ENCODE results near the gene RPS6KA2.
A peak's percentile ranks its signal among the peaks of the same experiment; 100 is the strongest.

Gene RPS6KA2

GRCh38 chr6:166526937-166527336, 100.1 kb downstream of the RPS6KA2 start:
- Mint-ChIP-seq H3K27me3 (no peaks in the 10 kb centered on the region), H3K9me3 (no peaks in the 10 kb centered on the region), H3K27ac (no peak overlapping the region), H3K36me3 (ENCODE audit: low read depth) (peaks cover 5% of the 10 kb centered on the region), H3K4me1 (ENCODE audit: low read depth) (no peaks in the 10 kb centered on the region), H3K4me3 (no peak overlapping the region)

DNA sequence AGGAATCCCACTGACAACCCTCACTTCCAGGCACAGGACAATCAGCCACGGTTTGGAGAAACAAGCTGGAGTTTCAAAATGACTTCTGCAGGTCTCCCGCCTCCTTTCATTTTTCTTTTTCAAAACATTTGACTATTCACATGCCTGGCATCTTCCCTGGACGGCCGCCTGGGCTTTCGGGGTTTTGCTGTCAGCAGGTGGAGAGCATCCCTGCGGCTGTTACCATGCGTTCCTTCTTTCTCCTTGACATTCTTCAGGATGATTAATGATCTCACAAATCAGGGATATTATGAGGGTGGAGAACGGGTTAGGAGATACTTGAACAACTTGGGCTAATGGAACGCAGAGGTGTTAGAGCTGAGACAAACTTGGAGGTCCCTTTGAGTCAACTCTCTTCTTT, 101.5 kb downstream of the RPS6KA2 start:
- no peaks in the 10 kb centered on the region for H3K4me1 Mint-ChIP-seq (ENCODE audit: low read depth)
- peaks cover 11% of the 10 kb centered on the region for H3K36me3 Mint-ChIP-seq (ENCODE audit: low read depth)
- no peak overlapping the region for H3K4me3 Mint-ChIP-seq
- H3K27me3 Mint-ChIP-seq = no peaks in the 10 kb centered on the region
- H3K9me3 Mint-ChIP-seq = no peaks in the 10 kb centered on the region
- H3K27ac Mint-ChIP-seq = no peak overlapping the region

DNA sequence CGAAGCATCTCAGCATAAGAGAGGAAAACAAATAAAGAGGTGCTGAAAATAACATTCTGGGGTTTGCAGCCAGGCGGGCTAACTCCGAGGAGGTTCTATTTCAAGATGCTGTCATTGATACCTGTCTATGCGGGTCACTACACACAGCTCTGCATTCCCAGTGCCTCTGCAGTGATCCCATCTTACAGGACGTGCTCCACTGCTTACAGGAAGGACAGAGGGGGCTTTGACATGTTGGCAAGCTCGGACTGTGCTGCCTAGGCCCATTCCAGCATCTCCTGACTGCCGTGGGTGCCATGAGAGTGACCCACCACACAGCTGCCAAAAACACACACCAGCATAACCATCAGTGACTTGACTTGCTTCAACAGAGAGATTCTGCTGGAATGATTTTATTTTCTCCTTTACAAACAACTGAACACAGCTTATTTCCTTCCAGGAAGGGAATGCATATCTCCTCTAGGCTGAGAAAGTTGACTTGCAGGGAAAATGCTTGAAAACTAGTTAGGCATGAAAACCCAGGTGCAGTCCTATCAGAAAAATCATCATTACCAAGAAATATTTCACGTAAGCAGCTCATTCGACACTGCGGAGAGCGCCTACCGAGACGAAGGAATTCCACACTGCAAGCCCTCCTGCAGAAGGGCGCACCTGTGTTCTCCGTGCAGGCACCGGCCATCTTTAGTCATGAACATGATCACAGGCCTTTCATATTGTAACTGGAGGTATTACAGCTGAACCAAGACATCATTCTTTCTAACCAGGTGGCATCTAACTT, 103.1 kb downstream of the RPS6KA2 start:
- Mint-ChIP-seq H3K4me1 (ENCODE audit: low read depth) (no peaks in the 10 kb centered on the region), H3K27ac (no peak overlapping the region), H3K9me3 (no peaks in the 10 kb centered on the region), H3K36me3 (ENCODE audit: low read depth) (peaks cover 6% of the 10 kb centered on the region), H3K4me3 (no peak overlapping the region), H3K27me3 (no peaks in the 10 kb centered on the region)

DNA sequence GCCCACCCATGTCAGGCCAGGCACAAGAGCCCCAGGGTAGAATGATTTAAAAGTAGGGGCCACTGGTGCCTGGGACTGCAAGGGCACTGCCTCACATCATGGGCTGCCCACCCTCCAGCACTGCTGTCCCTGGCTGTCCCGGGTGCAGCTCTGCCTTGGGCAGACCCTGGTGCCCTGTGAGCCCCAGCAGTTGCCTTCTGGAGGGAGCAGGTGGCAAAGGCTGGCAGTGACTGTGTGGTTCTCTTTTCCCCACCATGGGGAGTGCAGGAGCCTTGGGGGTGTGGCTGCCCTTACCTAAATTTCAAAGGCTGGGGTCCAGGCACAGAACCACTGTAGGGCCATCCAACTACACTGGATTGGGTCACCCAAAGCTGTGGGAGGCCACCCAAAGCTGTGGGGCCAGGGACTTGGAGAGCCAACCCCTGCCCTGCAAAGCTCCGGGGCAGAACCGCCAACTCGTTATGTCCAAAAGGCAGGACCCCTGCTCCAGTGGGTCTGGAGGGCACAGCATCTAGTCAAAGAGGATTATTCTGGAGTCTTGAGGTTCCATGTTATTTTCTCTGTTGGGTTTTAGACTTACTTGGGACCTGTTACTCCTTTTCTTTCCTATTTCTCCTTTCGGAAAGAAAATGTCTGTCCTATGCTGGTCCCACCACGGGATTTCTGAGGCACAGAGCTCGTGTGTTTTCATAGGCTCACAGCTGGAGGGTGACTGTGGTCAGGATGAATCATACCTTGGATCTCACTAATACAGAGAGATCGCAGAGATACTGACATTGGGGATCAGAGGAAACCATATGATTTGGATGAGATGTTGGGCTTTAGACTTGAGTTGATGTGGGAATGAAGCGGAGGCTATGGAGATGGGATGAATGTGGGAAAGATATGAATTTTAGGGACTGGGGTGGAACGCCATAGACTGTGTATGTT, 105.9 kb downstream of the RPS6KA2 start:
- Mint-ChIP-seq H3K4me1 (ENCODE audit: low read depth) (peaks cover 1% of the 10 kb centered on the region), H3K36me3 (ENCODE audit: low read depth) (peaks cover 6% of the 10 kb centered on the region), H3K27me3 (no peaks in the 10 kb centered on the region), H3K27ac (no peak overlapping the region), H3K9me3 (no peaks in the 10 kb centered on the region), H3K4me3 (no peak overlapping the region)

GRCh38 chr6:166516251-166516884, 110.7 kb downstream of the RPS6KA2 start:
- Mint-ChIP-seq H3K36me3 (ENCODE audit: low read depth) (peaks cover under 1% of the 10 kb centered on the region), H3K27ac (no peak overlapping the region), H3K9me3 (no peaks in the 10 kb centered on the region), H3K27me3 (no peaks in the 10 kb centered on the region), H3K4me1 (ENCODE audit: low read depth) (peaks cover 24% of the 10 kb centered on the region), H3K4me3 (no peak overlapping the region)

DNA sequence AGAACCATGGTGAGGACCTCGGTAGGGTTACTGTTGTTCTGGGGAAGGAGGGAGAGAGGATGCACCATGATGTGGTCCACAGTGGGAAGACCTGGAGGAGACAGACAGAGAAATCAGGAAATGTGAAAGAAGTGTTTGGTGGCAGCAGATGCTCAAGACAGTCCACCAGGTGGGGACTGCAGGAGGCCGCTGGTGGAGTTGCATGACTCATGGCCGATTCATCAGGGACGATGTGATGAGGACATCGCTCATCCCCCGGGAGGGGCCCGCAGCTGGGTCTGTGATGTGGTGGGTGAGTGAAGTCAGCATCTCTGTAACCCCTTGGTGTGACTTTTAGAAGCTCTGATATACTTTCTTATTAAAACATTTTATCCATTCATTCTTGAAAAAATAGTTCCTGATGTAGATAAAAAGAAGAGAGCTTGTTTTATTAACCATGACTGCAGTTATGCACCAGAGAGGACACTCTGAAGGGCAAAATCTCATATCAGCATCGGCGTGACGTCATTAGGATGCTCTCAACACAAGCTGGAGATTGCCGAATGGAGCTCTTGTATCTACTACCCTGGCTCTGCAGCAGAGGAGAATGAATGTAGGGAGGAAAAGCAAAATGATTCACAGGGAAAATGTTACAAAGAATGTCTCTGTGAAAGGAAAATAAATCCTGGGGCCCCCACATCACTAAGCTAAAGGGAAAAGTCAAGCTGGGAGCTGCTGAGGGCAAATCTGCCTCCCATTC, 111.8 kb downstream of the RPS6KA2 start:
- Mint-ChIP-seq H3K4me1 (ENCODE audit: low read depth) (peaks cover 24% of the 10 kb centered on the region), H3K4me3 (no peak overlapping the region), H3K9me3 (no peaks in the 10 kb centered on the region), H3K27me3 (no peaks in the 10 kb centered on the region), H3K27ac (peak overlapping the region; percentile 43), H3K36me3 (ENCODE audit: low read depth) (no peaks in the 10 kb centered on the region)

DNA sequence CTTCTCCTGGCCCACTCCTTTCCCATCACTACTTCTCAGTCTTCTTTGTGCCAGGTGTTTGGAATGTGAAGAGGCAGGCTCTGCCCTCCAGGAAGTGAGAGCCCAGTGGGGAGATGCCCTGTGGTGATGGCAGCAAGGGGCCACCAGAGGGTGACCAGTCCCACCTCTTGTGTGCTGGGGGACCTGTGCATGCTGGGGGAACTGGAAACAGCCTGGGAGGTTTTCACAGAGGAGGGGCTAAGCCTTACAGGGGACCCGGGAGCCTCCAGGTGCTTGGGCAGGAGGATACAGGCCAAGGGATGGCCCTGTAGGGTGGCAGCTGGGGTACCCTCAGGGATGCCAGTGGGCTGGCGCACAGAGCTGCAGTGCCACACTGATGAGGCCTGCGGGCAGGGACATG, 112.9 kb downstream of the RPS6KA2 start:
- H3K27me3 Mint-ChIP-seq = no peaks in the 10 kb centered on the region
- no peak overlapping the region for H3K4me3 Mint-ChIP-seq

DNA sequence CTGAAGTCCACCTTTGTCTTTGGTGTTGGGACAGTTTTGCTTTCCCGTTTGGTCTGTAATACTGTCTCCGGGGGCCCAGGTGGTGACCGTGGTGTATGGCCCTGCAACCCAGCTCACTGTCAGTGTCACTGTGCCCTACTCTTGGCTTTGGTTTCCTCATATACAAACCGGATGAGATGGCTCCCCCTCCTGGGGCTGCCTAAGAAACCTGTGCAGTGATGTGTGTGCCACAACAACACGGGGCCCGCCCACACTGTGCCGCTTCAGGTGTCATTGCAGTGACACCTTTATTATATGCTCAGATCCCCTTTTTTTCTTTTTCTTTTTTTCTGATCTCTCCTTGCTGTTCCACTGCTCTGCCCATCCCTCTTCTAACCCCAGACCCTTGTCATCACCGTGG, 114.5 kb downstream of the RPS6KA2 start:
- H3K9me3 Mint-ChIP-seq = no peaks in the 10 kb centered on the region
- no peaks in the 10 kb centered on the region for H3K27me3 Mint-ChIP-seq
- H3K36me3 Mint-ChIP-seq (ENCODE audit: low read depth) = no peaks in the 10 kb centered on the region
- no peak overlapping the region for H3K4me3 Mint-ChIP-seq
- H3K4me1 Mint-ChIP-seq (ENCODE audit: low read depth) = peaks cover 24% of the 10 kb centered on the region
- no peak overlapping the region for H3K27ac Mint-ChIP-seq

More for the DNA sequence above, 112.9 kb downstream of the RPS6KA2 start:
- Mint-ChIP-seq H3K9me3 (no peaks in the 10 kb centered on the region), H3K27ac (no peak overlapping the region), H3K4me1 (ENCODE audit: low read depth) (peaks cover 24% of the 10 kb centered on the region), H3K36me3 (ENCODE audit: low read depth) (no peaks in the 10 kb centered on the region)

DNA sequence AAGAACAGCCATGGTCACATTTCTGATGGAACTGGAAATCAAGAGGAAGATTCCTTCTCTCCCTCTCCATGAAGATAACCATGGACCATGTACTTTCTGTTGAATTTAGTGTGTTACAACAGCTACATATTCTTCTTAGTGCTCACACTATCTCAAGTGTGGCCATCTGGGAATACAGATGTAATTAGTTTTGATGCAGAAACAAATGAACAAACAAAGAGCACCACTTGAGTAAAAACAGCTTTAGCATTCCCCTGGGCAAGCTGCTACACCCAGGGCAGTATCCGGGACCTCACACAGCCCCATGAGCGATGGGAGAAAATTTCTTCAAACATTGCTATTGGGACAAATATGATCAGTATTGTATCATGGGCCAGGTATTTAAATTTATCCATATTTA, 115.7 kb downstream of the RPS6KA2 start:
- H3K27ac Mint-ChIP-seq = no peak overlapping the region
- H3K36me3 Mint-ChIP-seq (ENCODE audit: low read depth) = no peaks in the 10 kb centered on the region
- H3K9me3 Mint-ChIP-seq = no peaks in the 10 kb centered on the region
- no peaks in the 10 kb centered on the region for H3K27me3 Mint-ChIP-seq
- no peak overlapping the region for H3K4me3 Mint-ChIP-seq
- H3K4me1 Mint-ChIP-seq (ENCODE audit: low read depth) = peaks cover 24% of the 10 kb centered on the region

GRCh38 chr6:166509193-166509592, 117.9 kb downstream of the RPS6KA2 start:
- H3K27me3 Mint-ChIP-seq = no peaks in the 10 kb centered on the region
- no peaks in the 10 kb centered on the region for H3K36me3 Mint-ChIP-seq (ENCODE audit: low read depth)
- H3K27ac Mint-ChIP-seq = no peak overlapping the region
- H3K4me3 Mint-ChIP-seq = no peak overlapping the region
- no peaks in the 10 kb centered on the region for H3K9me3 Mint-ChIP-seq
- peaks cover 6% of the 10 kb centered on the region for H3K4me1 Mint-ChIP-seq (ENCODE audit: low read depth)

DNA sequence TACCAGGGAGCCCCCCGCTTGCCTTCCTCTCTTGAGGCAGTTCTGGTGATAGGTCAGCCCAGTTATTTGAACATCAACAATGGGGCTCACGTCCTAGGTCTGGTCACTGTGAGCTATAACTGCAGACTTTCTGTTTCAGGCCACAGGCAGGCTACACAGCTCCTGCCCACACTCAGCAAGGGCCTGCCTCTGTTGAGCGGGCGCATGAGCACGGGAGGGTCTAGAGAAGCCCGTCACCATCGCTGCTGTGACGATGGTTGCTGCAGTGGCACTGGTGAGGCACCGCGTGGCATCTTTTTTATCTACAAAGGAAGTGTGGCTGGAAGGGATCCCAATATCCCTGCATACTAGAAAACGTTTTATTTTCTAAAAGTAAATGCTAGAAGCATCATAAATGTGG, 118.3 kb downstream of the RPS6KA2 start:
- no peaks in the 10 kb centered on the region for H3K36me3 Mint-ChIP-seq (ENCODE audit: low read depth)
- H3K27ac Mint-ChIP-seq = no peak overlapping the region
- H3K4me1 Mint-ChIP-seq (ENCODE audit: low read depth) = peaks cover 6% of the 10 kb centered on the region
- H3K9me3 Mint-ChIP-seq = no peaks in the 10 kb centered on the region
- H3K27me3 Mint-ChIP-seq = no peaks in the 10 kb centered on the region
- H3K4me3 Mint-ChIP-seq = no peak overlapping the region

DNA sequence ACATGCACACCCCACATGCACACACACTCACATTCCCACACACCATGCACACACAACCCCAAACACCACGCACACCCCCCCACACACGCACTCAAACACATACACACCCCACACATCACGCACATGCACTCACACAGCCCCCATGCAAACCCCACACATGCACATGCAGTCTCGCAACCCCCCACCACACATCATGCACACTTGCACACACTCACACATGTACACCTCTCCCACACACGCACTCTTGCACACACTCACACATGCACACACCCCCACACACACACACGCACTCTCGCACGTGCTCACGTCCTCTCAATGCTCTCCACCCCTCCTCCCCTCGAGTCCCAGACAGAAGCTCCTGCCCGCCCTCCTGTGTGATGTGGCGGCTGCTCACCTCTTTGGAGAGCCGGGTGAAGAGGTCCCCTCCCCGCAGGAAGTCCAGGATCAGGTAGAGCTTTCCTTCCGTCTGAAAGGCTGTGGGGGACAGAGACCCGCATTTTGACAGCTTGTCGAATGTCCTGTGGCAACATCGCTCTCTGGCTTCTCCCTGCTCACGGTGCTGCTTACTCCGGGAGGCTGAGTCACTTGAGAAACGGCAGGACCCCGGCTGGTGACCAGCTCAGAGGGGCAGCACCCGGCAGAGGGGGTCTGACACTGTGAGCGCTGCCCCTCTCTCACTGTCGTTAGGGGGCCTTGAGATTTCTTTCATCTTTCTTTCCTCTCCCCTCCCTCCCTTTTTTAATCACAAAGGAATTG, 119.1 kb downstream of the RPS6KA2 start:
- H3K4me1 Mint-ChIP-seq (ENCODE audit: low read depth) = peaks cover 6% of the 10 kb centered on the region
- H3K36me3 Mint-ChIP-seq (ENCODE audit: low read depth) = no peaks in the 10 kb centered on the region
- no peaks in the 10 kb centered on the region for H3K9me3 Mint-ChIP-seq
- no peak overlapping the region for H3K4me3 Mint-ChIP-seq
- H3K27me3 Mint-ChIP-seq = no peaks in the 10 kb centered on the region
- H3K27ac Mint-ChIP-seq = no peak overlapping the region

DNA sequence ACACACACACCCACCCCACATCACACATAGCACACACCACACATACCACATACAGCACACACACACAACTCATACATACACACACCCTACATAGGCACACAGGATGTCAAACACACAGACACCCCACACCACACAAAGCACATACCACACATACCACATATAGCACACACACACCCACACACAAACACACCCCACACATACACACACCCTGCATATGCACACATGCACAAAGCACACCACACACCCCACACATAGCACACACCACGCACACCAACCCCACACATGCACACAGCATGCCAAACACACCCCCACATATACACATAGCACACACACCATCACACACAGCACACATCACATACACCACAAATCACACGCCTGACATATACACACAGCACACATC, 119.7 kb downstream of the RPS6KA2 start:
- no peaks in the 10 kb centered on the region for H3K4me1 Mint-ChIP-seq (ENCODE audit: low read depth)
- H3K36me3 Mint-ChIP-seq (ENCODE audit: low read depth) = no peaks in the 10 kb centered on the region
- H3K27ac Mint-ChIP-seq = peak overlapping the region; percentile 0
- no peaks in the 10 kb centered on the region for H3K9me3 Mint-ChIP-seq
- H3K27me3 Mint-ChIP-seq = no peaks in the 10 kb centered on the region
- no peak overlapping the region for H3K4me3 Mint-ChIP-seq
